Ishikawa (cell line): ENCODE results near the gene TMEM132D.

Experiments used
- CEBPB ChIP-seq: IDR thresholded peaks from 2 replicates; pipeline ENCODE4 v1.6.1; 2012
- CREB1 ChIP-seq: IDR thresholded peaks from 2 replicates; pipeline ENCODE4 v1.6.1; 2012; ENCODE audit warnings: low read depth
- EGR1 ChIP-seq: IDR thresholded peaks from 2 replicates; pipeline ENCODE4 v1.6.1; 2012
- EP300 ChIP-seq: IDR thresholded peaks from 2 replicates; pipeline ENCODE4 v1.6.1; 2012; ENCODE audit warnings: borderline replicate concordance
- FOXM1 ChIP-seq: IDR thresholded peaks from 2 replicates; pipeline ENCODE4 v1.6.1; 2012; ENCODE audit warnings: low read depth, borderline replicate concordance
- NFIC ChIP-seq: IDR thresholded peaks from 2 replicates; pipeline ENCODE4 v1.6.1; 2012
- RAD21 ChIP-seq: IDR thresholded peaks from 2 replicates; pipeline ENCODE4 v1.6.1; 2012; ENCODE audit warnings: low read depth
- TAF1 ChIP-seq: IDR thresholded peaks from 2 replicates; pipeline ENCODE4 v1.6.1; 2012; ENCODE audit warnings: low read depth, mild to moderate bottlenecking
- TCF12 ChIP-seq: IDR thresholded peaks from 2 replicates; pipeline ENCODE4 v1.6.1; 2012; ENCODE audit warnings: low read depth
- TEAD4 ChIP-seq: IDR thresholded peaks from 2 replicates; pipeline ENCODE4 v1.6.1; 2012
- YY1 ChIP-seq: IDR thresholded peaks from 2 replicates; pipeline ENCODE4 v1.6.1; 2012; ENCODE audit warnings: low read depth
- ZBTB7A ChIP-seq: IDR thresholded peaks from 2 replicates; pipeline ENCODE4 v1.6.1; 2012; ENCODE audit warnings: low read depth
- TF ChIP-seq, protein P1 (sequence below): IDR thresholded peaks from 2 replicates; pipeline ENCODE4 v1.6.1; 2012
- TF ChIP-seq, protein P2 (sequence below): IDR thresholded peaks from 2 replicates; pipeline ENCODE4 v1.6.1; 2012
- TF ChIP-seq, protein P3 (sequence below): IDR thresholded peaks from 2 replicates; pipeline ENCODE4 v1.6.1; 2012; ENCODE audit warnings: low read depth, mild to moderate bottlenecking

The TMEM132D gene

DNA sequence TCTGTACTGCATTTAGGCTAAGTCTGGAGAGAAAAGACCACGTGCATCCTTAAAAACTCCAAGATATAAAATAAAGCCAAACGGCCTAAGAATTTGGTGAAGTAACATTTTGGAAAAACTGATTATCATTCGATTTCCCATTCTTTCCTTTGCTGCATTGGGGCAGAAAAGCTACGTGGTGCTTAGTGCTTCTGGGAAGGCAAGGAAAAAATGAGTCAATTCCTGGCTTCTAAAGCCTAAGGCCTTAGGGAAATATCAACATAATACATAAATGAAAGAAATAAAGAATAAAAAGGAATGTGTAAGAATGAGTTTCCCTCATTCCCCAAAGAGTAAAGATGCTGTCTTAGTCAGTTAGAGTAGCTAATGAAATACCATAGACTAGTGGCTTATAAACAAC, 530.1 kb downstream of the TMEM132D start:
- no peak for TF ChIP-seq NFIC
- TF ChIP-seq TEAD4 = no peak
- TF ChIP-seq, protein P1, sequence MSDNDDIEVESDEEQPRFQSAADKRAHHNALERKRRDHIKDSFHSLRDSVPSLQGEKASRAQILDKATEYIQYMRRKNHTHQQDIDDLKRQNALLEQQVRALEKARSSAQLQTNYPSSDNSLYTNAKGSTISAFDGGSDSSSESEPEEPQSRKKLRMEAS = no peak
- no peak for TF ChIP-seq ZBTB7A
- TF ChIP-seq, protein P2, sequence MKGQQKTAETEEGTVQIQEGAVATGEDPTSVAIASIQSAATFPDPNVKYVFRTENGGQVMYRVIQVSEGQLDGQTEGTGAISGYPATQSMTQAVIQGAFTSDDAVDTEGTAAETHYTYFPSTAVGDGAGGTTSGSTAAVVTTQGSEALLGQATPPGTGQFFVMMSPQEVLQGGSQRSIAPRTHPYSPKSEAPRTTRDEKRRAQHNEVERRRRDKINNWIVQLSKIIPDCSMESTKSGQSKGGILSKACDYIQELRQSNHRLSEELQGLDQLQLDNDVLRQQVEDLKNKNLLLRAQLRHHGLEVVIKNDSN = no peak
- TF ChIP-seq CREB1 = no peak
- no peak for TF ChIP-seq TAF1
- no peak for TF ChIP-seq EGR1
- TF ChIP-seq, protein P3, sequence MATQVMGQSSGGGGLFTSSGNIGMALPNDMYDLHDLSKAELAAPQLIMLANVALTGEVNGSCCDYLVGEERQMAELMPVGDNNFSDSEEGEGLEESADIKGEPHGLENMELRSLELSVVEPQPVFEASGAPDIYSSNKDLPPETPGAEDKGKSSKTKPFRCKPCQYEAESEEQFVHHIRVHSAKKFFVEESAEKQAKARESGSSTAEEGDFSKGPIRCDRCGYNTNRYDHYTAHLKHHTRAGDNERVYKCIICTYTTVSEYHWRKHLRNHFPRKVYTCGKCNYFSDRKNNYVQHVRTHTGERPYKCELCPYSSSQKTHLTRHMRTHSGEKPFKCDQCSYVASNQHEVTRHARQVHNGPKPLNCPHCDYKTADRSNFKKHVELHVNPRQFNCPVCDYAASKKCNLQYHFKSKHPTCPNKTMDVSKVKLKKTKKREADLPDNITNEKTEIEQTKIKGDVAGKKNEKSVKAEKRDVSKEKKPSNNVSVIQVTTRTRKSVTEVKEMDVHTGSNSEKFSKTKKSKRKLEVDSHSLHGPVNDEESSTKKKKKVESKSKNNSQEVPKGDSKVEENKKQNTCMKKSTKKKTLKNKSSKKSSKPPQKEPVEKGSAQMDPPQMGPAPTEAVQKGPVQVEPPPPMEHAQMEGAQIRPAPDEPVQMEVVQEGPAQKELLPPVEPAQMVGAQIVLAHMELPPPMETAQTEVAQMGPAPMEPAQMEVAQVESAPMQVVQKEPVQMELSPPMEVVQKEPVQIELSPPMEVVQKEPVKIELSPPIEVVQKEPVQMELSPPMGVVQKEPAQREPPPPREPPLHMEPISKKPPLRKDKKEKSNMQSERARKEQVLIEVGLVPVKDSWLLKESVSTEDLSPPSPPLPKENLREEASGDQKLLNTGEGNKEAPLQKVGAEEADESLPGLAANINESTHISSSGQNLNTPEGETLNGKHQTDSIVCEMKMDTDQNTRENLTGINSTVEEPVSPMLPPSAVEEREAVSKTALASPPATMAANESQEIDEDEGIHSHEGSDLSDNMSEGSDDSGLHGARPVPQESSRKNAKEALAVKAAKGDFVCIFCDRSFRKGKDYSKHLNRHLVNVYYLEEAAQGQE = no peak
- no peak for TF ChIP-seq CEBPB
- TF ChIP-seq EP300 = no peak
- no peak for TF ChIP-seq YY1
- no peak for TF ChIP-seq FOXM1
- TF ChIP-seq TCF12 = no peak
- TF ChIP-seq RAD21 = no peak

DNA sequence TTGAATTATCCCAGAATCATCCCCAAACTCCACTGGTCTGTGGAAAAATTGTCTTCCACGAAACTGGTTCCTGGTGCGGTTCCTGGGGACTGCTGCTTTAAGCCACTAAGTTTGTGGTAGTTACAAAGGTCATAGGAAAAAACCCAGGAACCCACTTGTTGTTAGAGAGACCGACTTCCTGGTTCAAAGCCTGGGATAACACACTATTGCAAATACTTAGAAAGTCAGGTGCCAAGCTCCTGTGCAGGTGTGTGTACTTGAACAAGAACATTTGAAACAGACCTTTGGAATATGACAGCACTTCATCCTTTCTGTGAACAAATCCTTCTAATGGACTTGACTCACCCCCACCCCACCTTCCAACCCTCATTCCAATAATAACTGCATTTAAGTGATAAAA, 530.9 kb downstream of the TMEM132D start:
- TF ChIP-seq CEBPB (no peak), EGR1 (no peak)

DNA sequence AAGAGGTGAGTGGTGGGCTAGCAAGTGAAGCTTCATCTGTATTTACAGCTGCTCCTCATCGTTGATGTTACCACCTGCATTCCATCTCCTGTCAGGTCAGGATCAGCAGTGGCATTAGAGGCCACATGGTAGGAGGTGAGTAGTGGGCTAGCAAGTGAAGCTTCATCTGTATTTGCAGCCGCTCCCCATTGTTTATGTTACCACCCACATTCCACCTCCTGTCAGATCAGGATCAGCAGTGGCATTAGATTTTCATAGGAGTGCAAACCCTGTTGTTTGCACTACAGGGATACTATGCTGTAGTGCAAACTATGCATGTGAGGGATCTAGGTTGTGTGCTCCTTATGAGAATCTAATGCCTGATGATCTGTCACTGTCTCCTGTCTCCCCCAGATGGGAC, 531.5 kb downstream of the TMEM132D start:
- TF ChIP-seq, protein P2 = no peak
- TF ChIP-seq FOXM1 (no peak), NFIC (no peak), TCF12 (no peak), CEBPB (no peak), YY1 (no peak), EGR1 (no peak), TEAD4 (no peak), ZBTB7A (no peak), TAF1 (no peak), EP300 (no peak), CREB1 (no peak)
- TF ChIP-seq, protein P1 = no peak
- TF ChIP-seq, protein P3 = no peak

DNA sequence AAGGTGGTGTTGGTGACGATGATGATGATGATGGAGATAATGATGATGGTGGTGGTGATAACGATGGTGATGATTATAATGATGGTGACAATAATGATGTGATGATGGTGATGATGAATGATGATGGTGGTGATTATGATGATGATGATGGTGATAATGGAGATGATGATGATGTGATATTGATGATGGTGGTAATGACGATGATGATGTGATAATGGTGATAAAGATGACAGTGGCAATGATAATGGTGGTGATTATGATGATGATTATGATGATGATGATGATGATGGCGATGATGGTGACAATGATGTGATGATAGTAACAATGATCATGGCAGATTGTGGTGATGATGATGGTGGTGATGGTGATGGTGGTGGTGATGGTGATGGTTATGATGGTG, 532.6 kb downstream of the TMEM132D start:
- TF ChIP-seq EP300 = no peak
- TF ChIP-seq, protein P1 = no peak
- TF ChIP-seq YY1 = no peak
- TF ChIP-seq RAD21 = no peak
- TF ChIP-seq TAF1 = no peak
- TF ChIP-seq TCF12 = no peak
- no peak for TF ChIP-seq CEBPB

DNA sequence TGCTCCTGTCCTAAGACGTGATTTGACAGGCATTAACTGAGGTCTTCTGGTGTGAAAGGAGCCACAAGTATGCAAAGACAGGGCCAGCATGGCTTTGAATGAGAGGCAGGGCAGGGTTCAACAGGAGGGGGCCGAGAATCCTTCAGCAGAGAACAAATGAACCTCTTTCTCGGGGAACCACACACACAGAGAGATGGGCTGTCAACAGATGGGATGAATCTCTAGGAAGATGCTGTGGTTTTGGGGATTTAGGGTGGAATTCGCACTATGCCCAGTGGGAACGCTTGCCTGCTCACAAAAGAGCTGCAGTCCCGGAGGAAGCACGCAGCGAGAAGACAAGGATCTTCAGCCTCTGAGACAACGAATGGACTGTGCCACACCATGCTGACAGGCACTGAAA, 537.2 kb downstream of the TMEM132D start:
- TF ChIP-seq CREB1 = no peak
- TF ChIP-seq TCF12 = no peak
- no peak for TF ChIP-seq RAD21
- no peak for TF ChIP-seq TEAD4
- TF ChIP-seq EGR1 = no peak
- TF ChIP-seq ZBTB7A = no peak

DNA sequence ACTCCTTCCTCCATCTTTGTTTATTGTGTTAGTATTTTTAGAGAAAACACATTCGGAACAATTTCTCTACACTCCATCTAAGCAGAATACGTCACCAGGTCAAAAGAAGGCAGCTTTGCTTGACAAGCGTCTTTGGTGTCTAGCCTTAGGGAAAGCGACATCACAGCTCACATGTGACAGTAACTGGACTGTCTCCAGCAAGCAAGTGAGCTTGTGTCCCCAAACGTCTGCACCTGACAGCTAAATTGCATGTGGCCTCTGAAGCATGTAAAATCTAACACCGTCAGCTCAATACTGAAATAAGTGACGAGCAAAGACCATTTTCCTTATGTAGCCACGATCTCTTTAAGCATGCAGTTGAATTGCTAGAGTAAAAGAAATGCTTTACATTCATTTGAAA, 540.8 kb downstream of the TMEM132D start:
- no peak for TF ChIP-seq YY1
- no peak for TF ChIP-seq EP300
- TF ChIP-seq, protein P3 = no peak
- no peak for TF ChIP-seq TEAD4
